K562 (cell line): Measurements from ENCODE around the gene IDH2. TPM values are rescaled to one million over a fixed set of nuclear protein-coding genes. Genes with fewer than 3 reads are reported as not detected.
A peak's percentile ranks its signal among the peaks of the same experiment; 100 is the strongest.

ENCODE experiments used
- BRCA1 ChIP-seq, 2 experiments: fragments of 450-650 bp in 1 of 2; sonication (generic) in 1 of 2; formaldehyde crosslinking in 1 of 2; IDR thresholded peaks; 2 replicates each; pipeline versions ENCODE4 v1.5.0 to v1.6.1; 2017 to 2020; ENCODE audit warnings: mild to moderate bottlenecking in 1 of 2, missing genetic modification reagents in 1 of 2
- ELF1 ChIP-seq: fragments of 200-800 bp; sonication (Bioruptor generic); IDR thresholded peaks from 2 replicates; pipeline ENCODE4 v1.6.1; 2016; ENCODE audit warnings: missing genetic modification characterization, missing compliant biosample characterization
- ELF4 ChIP-seq: fragments of 450-650 bp; formaldehyde crosslinking; IDR thresholded peaks from 2 replicates; pipeline ENCODE4 v1.4.0; 2022; ENCODE audit warnings: missing genetic modification characterization
- FOXP1 ChIP-seq: sonication (generic); formaldehyde crosslinking; IDR thresholded peaks from 2 replicates; pipeline ENCODE4 v1.8.0; 2022; ENCODE audit warnings: mild to moderate bottlenecking, missing genetic modification reagents
- IRF2 ChIP-seq: sonication (generic); formaldehyde crosslinking; IDR thresholded peaks from 2 replicates; pipeline ENCODE4 v1.8.1; 2022; ENCODE audit warnings: mild to moderate bottlenecking, missing genetic modification reagents
- JUN ChIP-seq, 2 experiments: sonication (generic) in 1 of 2; formaldehyde crosslinking in 1 of 2; IDR thresholded peaks; 2 replicates each; pipeline versions ENCODE4 v1.6.1 to v1.8.0; 2012 to 2022; ENCODE audit warnings: borderline replicate concordance in 2 of 2, mild to moderate bottlenecking in 2 of 2, improper control_type of control experiment in 1 of 2, low read depth in 1 of 2, low read length in 1 of 2, missing genetic modification reagents in 1 of 2
- KLF13 ChIP-seq: fragments of 450-650 bp; IDR thresholded peaks from 2 replicates; pipeline ENCODE4 v1.6.1; 2016; ENCODE audit warnings: missing genetic modification characterization, low read depth, mild to moderate bottlenecking, missing compliant biosample characterization, moderate library complexity, borderline replicate concordance
- MCM5 ChIP-seq: fragments of 450-650 bp; IDR thresholded peaks from 2 replicates; pipeline ENCODE4 v1.6.1; 2016; ENCODE audit warnings: low read depth
- NCOA2 ChIP-seq, 2 experiments: fragments of 450-650 bp; IDR thresholded peaks; 2 replicates each; pipeline ENCODE4 v1.6.1; 2018; ENCODE audit warnings: mild to moderate bottlenecking in 2 of 2, moderate library complexity in 1 of 2; ENCODE audit not compliant: partially characterized antibody in 2 of 2
- NELFE ChIP-seq: IDR thresholded peaks from 2 replicates; pipeline ENCODE4 v1.6.1; 2011; ENCODE audit warnings: mild to moderate bottlenecking; ENCODE audit not compliant: insufficient read depth, insufficient read length
- PHTF2 ChIP-seq: fragments of 250-450 bp; sonication (Bioruptor Pico); IDR thresholded peaks from 2 replicates; pipeline ENCODE4 v1.5.0; 2021; ENCODE audit warnings: mild to moderate bottlenecking
- SPI1 ChIP-seq: IDR thresholded peaks from 2 replicates; pipeline ENCODE4 v1.6.1; 2011; ENCODE audit warnings: low read depth, low read length, control low read depth, borderline replicate concordance
- SRSF1 ChIP-seq: fragments of 200-400 bp; formaldehyde crosslinking; IDR thresholded peaks from 2 replicates; pipeline ENCODE4 v1.6.1; 2017; ENCODE audit warnings: mild to moderate bottlenecking, low read depth, low read length, moderate library complexity
- STAT5B ChIP-seq: fragments of 250-450 bp; sonication (Bioruptor Pico); IDR thresholded peaks from 2 replicates; pipeline ENCODE4 v1.8.0; 2021; ENCODE audit warnings: mild to moderate bottlenecking, inconsistent platforms
- TEAD1 ChIP-seq, 2 experiments: fragments of 450-650 bp in 1 of 2; sonication (generic) in 1 of 2; formaldehyde crosslinking; IDR thresholded peaks; 2 replicates each; pipeline versions ENCODE4 v1.4.0 to v1.8.0; 2020 to 2022; ENCODE audit warnings: mild to moderate bottlenecking in 2 of 2, missing genetic modification reagents in 1 of 2
- XRCC4 ChIP-seq: IDR thresholded peaks from one replicate; pipeline ENCODE4 v1.6.1; 2011; ENCODE audit not compliant: insufficient read depth, insufficient read length; ENCODE audit errors: extremely low read depth
- ZC3H4 ChIP-seq: sonication (generic); formaldehyde crosslinking; IDR thresholded peaks from 2 replicates; pipeline ENCODE4 v1.9.0; 2021; ENCODE audit warnings: missing genetic modification reagents, borderline replicate concordance
- ZNF431 ChIP-seq: sonication (generic); formaldehyde crosslinking; IDR thresholded peaks from 2 replicates; pipeline ENCODE4 v1.8.0; 2022; ENCODE audit warnings: mild to moderate bottlenecking, missing genetic modification reagents
- ZNF77 ChIP-seq: fragments of 250-450 bp; sonication (Bioruptor Pico); IDR thresholded peaks from 2 replicates; pipeline ENCODE4 v1.5.0; 2020
- polyA plus RNA-seq, 8 experiments: library from polyadenylated mRNA; depleted of rRNA in 4 of 8; stranded (reverse) in 5 of 8; unstranded in 3 of 8; fragments of >200 nt; fragmentation: Nextera tagmentation in 2 of 8; fragmentation: Illumina TruSeq in 1 of 8; extraction: Ambion mirVana in 2 of 8; extraction: Trizol in 1 of 8; gene quantifications; 2 replicates each; pipeline versions ENCODE4 v1.2.1 to v1.2.3, GENCODE V29; 2011 to 2014; ENCODE audit warnings: inconsistent platforms in 1 of 8, missing spikeins in 1 of 8
- total RNA-seq, 7 experiments: library from RNA; depleted of rRNA in 6 of 7; stranded (reverse); fragments of >200 nt in 6 of 7; fragmentation: Illumina TruSeq in 2 of 7; extraction: Trizol in 2 of 7; gene quantifications; 2 replicates each; pipeline versions ENCODE4 v1.2.1 to v1.2.3, GENCODE V29; 2011 to 2021; ENCODE audit warnings: low replicate concordance in 1 of 7
- TF ChIP-seq, protein P1 (sequence below): fragments of 450-650 bp; IDR thresholded peaks from 2 replicates; pipeline ENCODE4 v1.6.1; 2017; ENCODE audit warnings: antibody characterized with exemption, mild to moderate bottlenecking
- TF ChIP-seq, protein P2 (sequence below): sonication (generic); formaldehyde crosslinking; IDR thresholded peaks from 2 replicates; pipeline ENCODE4 v1.9.0; 2022; ENCODE audit warnings: mild to moderate bottlenecking, missing genetic modification reagents
- TF ChIP-seq, protein P3 (sequence below): fragments of 450-650 bp; formaldehyde crosslinking; IDR thresholded peaks from 2 replicates; pipeline ENCODE4 v1.4.0; 2020; ENCODE audit warnings: mild to moderate bottlenecking, mixed read lengths

The IDH2 gene
- total and polyA plus RNA-seq, 9 of the 15 experiments (the other 6 are each of a cell fraction or from before 2014, with no cell fraction given) = 0.70 to 99.9 (median 59.2) TPM

DNA sequence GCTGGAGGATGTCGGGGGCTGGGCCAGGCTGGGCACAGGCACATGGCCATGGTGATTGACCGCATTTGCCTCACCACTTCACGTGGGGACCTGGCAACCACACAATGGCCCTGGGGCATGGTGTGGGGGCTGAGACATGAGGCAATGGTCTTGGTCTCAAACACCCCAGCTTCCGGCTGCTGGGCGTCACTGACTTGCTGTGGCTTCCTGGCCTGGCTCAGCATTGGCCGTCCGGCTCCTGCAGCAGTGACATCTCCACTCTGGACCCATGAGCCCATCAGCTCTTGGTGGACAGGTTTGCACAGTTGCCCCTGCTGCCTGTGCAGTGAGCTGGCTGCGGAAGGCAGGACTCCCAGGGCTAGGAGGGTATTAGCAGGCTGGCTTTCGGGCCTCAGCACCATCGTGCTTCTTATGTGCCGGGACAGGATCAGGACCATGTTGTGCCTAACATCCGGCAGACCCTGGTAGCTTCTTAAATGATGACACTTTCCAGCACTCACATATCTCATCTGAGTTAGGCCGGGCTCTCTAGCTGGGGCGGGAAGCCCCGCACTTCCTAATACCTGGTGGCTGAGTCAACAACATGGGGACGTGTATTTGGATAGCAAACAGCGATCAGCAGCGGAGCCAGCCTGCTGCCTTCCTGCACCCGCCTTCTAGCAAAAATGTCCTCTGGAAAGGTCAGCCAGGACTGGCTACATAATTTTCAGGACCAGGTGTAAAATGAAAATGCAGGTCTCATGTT lies 67.0 kb downstream of the IDH2 start (continued):
- TF ChIP-seq NCOA2 (IDR thresholded peaks at IDR 0.05; ENCODE audit: partially characterized antibody in 2 of 2) (no peak), FOXP1 (CRISPR knock-in tag) (peak; percentile 53; the same call in 1 of the 2 replicates), IRF2 (CRISPR knock-in tag) (no peak), ELF4 (CRISPR knock-in tag) (no peak), XRCC4 (no peak), KLF13 (tag) (no peak), ZNF431 (no peak), SPI1 (peak; percentile 52; the same call in 1 of the 2 replicates), ZC3H4 (CRISPR knock-in tag) (no peak), JUN (IDR thresholded peaks at IDR 0.05; ENCODE audit: borderline replicate concordance, low read depth, low read length) (peak; percentile 40; the same call in 1 of the 2 replicates), JUN (CRISPR knock-in tag; IDR thresholded peaks at IDR 0.05; ENCODE audit: borderline replicate concordance) (0 out of 2 replicates have a peak, but pooled peaks have one; percentile 38), TEAD1 (CRISPR knock-in tag; IDR thresholded peaks at IDR 0.05) (0 out of 4 replicates have a peak, but pooled peaks of 1 of the 2 experiments have one; percentile 32), STAT5B (CRISPR knock-in tag) (no peak), NELFE (no peak), SRSF1 (no peak), ELF1 (tag) (peak; percentile 44; the same call in 1 of the 2 replicates), ZNF77 (no peak), PHTF2 (CRISPR knock-in tag) (no peak), BRCA1 (IDR thresholded peaks at IDR 0.05) (no peak), BRCA1 (CRISPR knock-in tag; IDR thresholded peaks at IDR 0.05) (no peak), MCM5 (no peak)
- TF ChIP-seq, protein P1, sequence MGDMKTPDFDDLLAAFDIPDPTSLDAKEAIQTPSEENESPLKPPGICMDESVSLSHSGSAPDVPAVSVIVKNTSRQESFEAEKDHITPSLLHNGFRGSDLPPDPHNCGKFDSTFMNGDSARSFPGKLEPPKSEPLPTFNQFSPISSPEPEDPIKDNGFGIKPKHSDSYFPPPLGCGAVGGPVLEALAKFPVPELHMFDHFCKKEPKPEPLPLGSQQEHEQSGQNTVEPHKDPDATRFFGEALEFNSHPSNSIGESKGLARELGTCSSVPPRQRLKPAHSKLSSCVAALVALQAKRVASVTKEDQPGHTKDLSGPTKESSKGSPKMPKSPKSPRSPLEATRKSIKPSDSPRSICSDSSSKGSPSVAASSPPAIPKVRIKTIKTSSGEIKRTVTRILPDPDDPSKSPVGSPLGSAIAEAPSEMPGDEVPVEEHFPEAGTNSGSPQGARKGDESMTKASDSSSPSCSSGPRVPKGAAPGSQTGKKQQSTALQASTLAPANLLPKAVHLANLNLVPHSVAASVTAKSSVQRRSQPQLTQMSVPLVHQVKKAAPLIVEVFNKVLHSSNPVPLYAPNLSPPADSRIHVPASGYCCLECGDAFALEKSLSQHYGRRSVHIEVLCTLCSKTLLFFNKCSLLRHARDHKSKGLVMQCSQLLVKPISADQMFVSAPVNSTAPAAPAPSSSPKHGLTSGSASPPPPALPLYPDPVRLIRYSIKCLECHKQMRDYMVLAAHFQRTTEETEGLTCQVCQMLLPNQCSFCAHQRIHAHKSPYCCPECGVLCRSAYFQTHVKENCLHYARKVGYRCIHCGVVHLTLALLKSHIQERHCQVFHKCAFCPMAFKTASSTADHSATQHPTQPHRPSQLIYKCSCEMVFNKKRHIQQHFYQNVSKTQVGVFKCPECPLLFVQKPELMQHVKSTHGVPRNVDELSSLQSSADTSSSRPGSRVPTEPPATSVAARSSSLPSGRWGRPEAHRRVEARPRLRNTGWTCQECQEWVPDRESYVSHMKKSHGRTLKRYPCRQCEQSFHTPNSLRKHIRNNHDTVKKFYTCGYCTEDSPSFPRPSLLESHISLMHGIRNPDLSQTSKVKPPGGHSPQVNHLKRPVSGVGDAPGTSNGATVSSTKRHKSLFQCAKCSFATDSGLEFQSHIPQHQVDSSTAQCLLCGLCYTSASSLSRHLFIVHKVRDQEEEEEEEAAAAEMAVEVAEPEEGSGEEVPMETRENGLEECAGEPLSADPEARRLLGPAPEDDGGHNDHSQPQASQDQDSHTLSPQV = peak; percentile 9
- TF ChIP-seq, protein P2, sequence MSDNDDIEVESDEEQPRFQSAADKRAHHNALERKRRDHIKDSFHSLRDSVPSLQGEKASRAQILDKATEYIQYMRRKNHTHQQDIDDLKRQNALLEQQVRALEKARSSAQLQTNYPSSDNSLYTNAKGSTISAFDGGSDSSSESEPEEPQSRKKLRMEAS (CRISPR knock-in tag) = peak; percentile 65
- TF ChIP-seq, protein P3, sequence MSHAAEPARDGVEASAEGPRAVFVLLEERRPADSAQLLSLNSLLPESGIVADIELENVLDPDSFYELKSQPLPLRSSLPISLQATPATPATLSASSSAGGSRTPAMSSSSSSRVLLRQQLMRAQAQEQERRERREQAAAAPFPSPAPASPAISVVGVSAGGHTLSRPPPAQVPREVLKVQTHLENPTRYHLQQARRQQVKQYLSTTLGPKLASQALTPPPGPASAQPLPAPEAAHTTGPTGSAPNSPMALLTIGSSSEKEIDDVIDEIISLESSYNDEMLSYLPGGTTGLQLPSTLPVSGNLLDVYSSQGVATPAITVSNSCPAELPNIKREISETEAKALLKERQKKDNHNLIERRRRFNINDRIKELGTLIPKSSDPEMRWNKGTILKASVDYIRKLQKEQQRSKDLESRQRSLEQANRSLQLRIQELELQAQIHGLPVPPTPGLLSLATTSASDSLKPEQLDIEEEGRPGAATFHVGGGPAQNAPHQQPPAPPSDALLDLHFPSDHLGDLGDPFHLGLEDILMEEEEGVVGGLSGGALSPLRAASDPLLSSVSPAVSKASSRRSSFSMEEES (CRISPR knock-in tag) = no peak
